Measurements from ENCODE around the gene ABHD8. TPM values are rescaled to one million over a fixed set of nuclear protein-coding genes. Genes with fewer than 3 reads are reported as not detected.

Gene ABHD8
- total and polyA plus RNA-seq, 2 of the 13 experiments (the other 11 are each of a cell fraction or from before 2014, with no cell fraction given): 6.3 to 7.2 TPM

- TF ChIP-seq EP300 (IDR thresholded peaks at IDR 0.05; ENCODE audit: low read depth in 2 of 2, low read length in 2 of 2): no peak
- TF ChIP-seq EP300 (CRISPR knock-in tag; IDR thresholded peaks at IDR 0.05; ENCODE audit: borderline replicate concordance): no peak
- TF ChIP-seq ZNF232 (CRISPR knock-in tag; IDR thresholded peaks at IDR 0.05; ENCODE audit: borderline replicate concordance): peak; percentile 47; the same call in 1 of the 2 replicates
- TF ChIP-seq PBX3 (CRISPR knock-in tag; IDR thresholded peaks at IDR 0.05; ENCODE audit: borderline replicate concordance): peak; percentile 27; the same call in 1 of the 2 replicates
- TF ChIP-seq ARNT (IDR thresholded peaks at IDR 0.05): no peak
- TF ChIP-seq ZNF446 (CRISPR knock-in tag; IDR thresholded peaks at IDR 0.05): 0 out of 2 replicates have a peak, but pooled peaks have one; percentile 7
- TF ChIP-seq ZNF280D (CRISPR knock-in tag; IDR thresholded peaks at IDR 0.05): no peak
- TF ChIP-seq RXRB (CRISPR knock-in tag; IDR thresholded peaks at IDR 0.05; ENCODE audit: borderline replicate concordance): no peak; the same call in 1 of the 2 replicates
- TF ChIP-seq FUBP1 (CRISPR knock-in tag; IDR thresholded peaks at IDR 0.05; ENCODE audit: borderline replicate concordance): no peak
- TF ChIP-seq ZFX (CRISPR knock-in tag; IDR thresholded peaks at IDR 0.05; ENCODE audit: low read depth): peak; percentile 89
- no peak for TF ChIP-seq ISX (CRISPR knock-in tag; conservative IDR thresholded peaks at IDR 0.05)
- no peak for TF ChIP-seq CERS6 (CRISPR knock-in tag; IDR thresholded peaks at IDR 0.05)
- 0 out of 2 replicates have a peak, but pooled peaks have one; percentile 62 for TF ChIP-seq ZNF704 (CRISPR knock-in tag; IDR thresholded peaks at IDR 0.05; ENCODE audit: borderline replicate concordance)
- peak; percentile 100 for TF ChIP-seq HNRNPL (IDR thresholded peaks at IDR 0.05; ENCODE audit: low read depth, low read length)
- TF ChIP-seq ARHGAP35 (CRISPR knock-in tag; IDR thresholded peaks at IDR 0.05; ENCODE audit: borderline replicate concordance): no peak
- peak; percentile 43; the same call in 1 of the 2 replicates for TF ChIP-seq AKAP8 (CRISPR knock-in tag; IDR thresholded peaks at IDR 0.05)
- TF ChIP-seq PLSCR1 (CRISPR knock-in tag; IDR thresholded peaks at IDR 0.05; ENCODE audit: borderline replicate concordance): no peak
- no peak for TF ChIP-seq TCF7L2 (IDR thresholded peaks at IDR 0.05; ENCODE audit: low read depth, low read length)
- TF ChIP-seq SMAD3 (CRISPR knock-in tag; IDR thresholded peaks at IDR 0.05): no peak; the same call in 1 of the 2 replicates
These were observed 2.5 kb upstream of the ABHD8 start, which contains the start of gene MRPL34 (continued) for GRCh38 chr19:17305517-17306284.
